IPS DF 6.9 (cell line): ENCODE data around the gene SCARB1.
"Not testable (repeated sequence)": the region's sequence is repeated elsewhere in the genome, so short reads cannot be mapped to it uniquely, and the experiment has no call there.

Source experiments
- DNase-seq: peaks from one replicate; pipeline ENCODE4 v3.0.0-alpha.2; 2013; ENCODE audit warnings: low read depth, low spot score
- H3K27ac ChIP-seq: one replicate; pipeline ENCODE4 v1.5.1; 2013; ENCODE audit warnings: low read length, control low read depth
- H3K27me3 ChIP-seq: 2 replicates; pipeline ENCODE4 v1.6.1; 2013; ENCODE audit warnings: mild to moderate bottlenecking, low read length; ENCODE audit not compliant: control insufficient read depth, insufficient read depth
- H3K36me3 ChIP-seq: 2 replicates; pipeline ENCODE4 v1.6.1; 2013; ENCODE audit warnings: low read length; ENCODE audit not compliant: control insufficient read depth, insufficient read depth
- H3K4me1 ChIP-seq: 2 replicates; pipeline ENCODE4 v1.6.1; 2013; ENCODE audit warnings: low read length; ENCODE audit not compliant: control insufficient read depth, insufficient read depth
- H3K4me3 ChIP-seq: 2 replicates; pipeline ENCODE4 v1.5.1; 2013; ENCODE audit warnings: mild to moderate bottlenecking, low read length
- H3K9me3 ChIP-seq: 2 replicates; pipeline ENCODE4 v1.6.1; 2013; ENCODE audit warnings: low read length, inconsistent platforms; ENCODE audit not compliant: control insufficient read depth, insufficient read depth
- WGBS: extraction: QIAGEN DNeasy Blood & Tissue Kit; methylation state at CpG from one replicate; pipeline ENCODE4 v1.1.7; 2013; ENCODE audit warnings: mixed read lengths, missing lambda C conversion rate; ENCODE audit not compliant: insufficient read length, insufficient coverage; 5-methylcytosine and 5-hydroxymethylcytosine counted together

The SCARB1 gene

GRCh38 chr12:124901003-124901402 lies 37.3 kb upstream of the SCARB1 start:
- no CpG with 5 or more reads among the region's 3 CpGs for WGBS
- Histone ChIP-seq H3K4me1 (no peaks in the 10 kb centered on the region), H3K4me3 (no peak overlapping the region)

GRCh38 chr12:124900345-124900795 lies 36.7 kb upstream of the SCARB1 start:
- not testable (repeated sequence) for H3K4me1 ChIP-seq, DNase-seq, H3K27me3 ChIP-seq, H3K27ac ChIP-seq, H3K9me3 ChIP-seq, H3K4me3 ChIP-seq, H3K36me3 ChIP-seq
- WGBS, result no CpG with 5 or more reads among the region's 8 CpGs

More at GRCh38 chr12:124901003-124901402, 37.3 kb upstream of the SCARB1 start:
- Histone ChIP-seq H3K9me3 (no peaks in the 10 kb centered on the region), H3K36me3 (no peaks in the 10 kb centered on the region), H3K27ac (no peak overlapping the region), H3K27me3 (no peaks in the 10 kb centered on the region)
- no peak for DNase-seq

- H3K27me3 ChIP-seq, result no peaks in the 10 kb centered on the region
- WGBS, result no CpG with 5 or more reads among the region's 5 CpGs
- DNase-seq, result no peak
- no peaks in the 10 kb centered on the region for H3K9me3 ChIP-seq
- no peak overlapping the region for H3K27ac ChIP-seq
- no peak overlapping the region for H3K4me3 ChIP-seq
- H3K4me1 ChIP-seq, result no peaks in the 10 kb centered on the region
- no peaks in the 10 kb centered on the region for H3K36me3 ChIP-seq
Measured at GRCh38 chr12:124898923-124899294, 35.2 kb upstream of the SCARB1 start.

- H3K4me1 ChIP-seq, result no peaks in the 10 kb centered on the region
- H3K9me3 ChIP-seq, result no peaks in the 10 kb centered on the region
- H3K36me3 ChIP-seq, result no peaks in the 10 kb centered on the region
- WGBS, result 100% methylated on average over 3 of the region's 18 CpGs
- H3K4me3 ChIP-seq, result no peak overlapping the region
- no peaks in the 10 kb centered on the region for H3K27me3 ChIP-seq
- no peak overlapping the region for H3K27ac ChIP-seq
- DNase-seq, result no peak
Measured at GRCh38 chr12:124898200-124898922, 34.7 kb upstream of the SCARB1 start.

- Histone ChIP-seq H3K36me3 (no peaks in the 10 kb centered on the region), H3K9me3 (no peaks in the 10 kb centered on the region), H3K4me3 (no peak overlapping the region), H3K27ac (no peak overlapping the region), H3K27me3 (no peaks in the 10 kb centered on the region), H3K4me1 (no peaks in the 10 kb centered on the region)
- no CpG with 5 or more reads among the region's 5 CpGs for WGBS
- no peak for DNase-seq
Measured at GRCh38 chr12:124896461-124896860, 32.8 kb upstream of the SCARB1 start.

GRCh38 chr12:124893792-124894516 lies 30.3 kb upstream of the SCARB1 start:
- no peak for DNase-seq
- no peaks in the 10 kb centered on the region for H3K27me3 ChIP-seq
- H3K27ac ChIP-seq, result no peak overlapping the region
- no CpG with 5 or more reads among the region's 9 CpGs for WGBS
- H3K36me3 ChIP-seq, result no peaks in the 10 kb centered on the region
- H3K4me3 ChIP-seq, result no peak overlapping the region
- no peaks in the 10 kb centered on the region for H3K4me1 ChIP-seq
- no peaks in the 10 kb centered on the region for H3K9me3 ChIP-seq

GRCh38 chr12:124888260-124888659 lies 24.6 kb upstream of the SCARB1 start:
- H3K4me1 ChIP-seq, result peaks cover 6% of the 10 kb centered on the region
- H3K27ac ChIP-seq, result no peak overlapping the region
- DNase-seq, result no peak
- H3K9me3 ChIP-seq, result no peaks in the 10 kb centered on the region
- H3K36me3 ChIP-seq, result no peaks in the 10 kb centered on the region
- no CpG with 5 or more reads among the region's 2 CpGs for WGBS
- H3K4me3 ChIP-seq, result no peak overlapping the region
- no peaks in the 10 kb centered on the region for H3K27me3 ChIP-seq

- no CpG with 5 or more reads among the region's 9 CpGs for WGBS
- not testable (repeated sequence) for H3K27ac ChIP-seq, H3K4me1 ChIP-seq, DNase-seq, H3K27me3 ChIP-seq, H3K36me3 ChIP-seq, H3K4me3 ChIP-seq, H3K9me3 ChIP-seq
Measured at GRCh38 chr12:124887766-124888165, 24.1 kb upstream of the SCARB1 start.

- no peak for DNase-seq
- H3K4me3 ChIP-seq, result no peak overlapping the region
- H3K27ac ChIP-seq, result no peak overlapping the region
Measured at GRCh38 chr12:124884587-124885438, 21.1 kb upstream of the SCARB1 start.

More at GRCh38 chr12:124884587-124885438, 21.1 kb upstream of the SCARB1 start:
- Histone ChIP-seq H3K4me1 (peaks cover 6% of the 10 kb centered on the region), H3K9me3 (no peaks in the 10 kb centered on the region), H3K27me3 (no peaks in the 10 kb centered on the region), H3K36me3 (no peaks in the 10 kb centered on the region)
- no CpG with 5 or more reads among the region's 15 CpGs for WGBS
